Keratinocyte (primary cell): ENCODE data around the gene COL8A1. TPM values are rescaled to one million over a fixed set of nuclear protein-coding genes. Genes with fewer than 3 reads are reported as not detected.

ENCODE experiments used
- DNase-seq: peaks from one replicate; pipeline ENCODE4 v3.0.0-alpha.2; 2011; ENCODE audit warnings: low read depth, missing footprints, low spot score
- FAIRE-seq: peaks from 2 replicates; lab custom pipeline; 2011; peaks lifted over from hg19 to GRCh38; lab: Jason Lieb, UNC
- H2AFZ ChIP-seq: 2 replicates; pipeline ENCODE4 v1.6.0; 2012; ENCODE audit warnings: low read length, control low read depth, inconsistent platforms; ENCODE audit not compliant: control insufficient read depth
- H3K27ac ChIP-seq: 2 replicates; pipeline ENCODE4 v1.5.1; 2011; ENCODE audit warnings: low read length; ENCODE audit not compliant: control insufficient read depth, insufficient read depth
- H3K27me3 ChIP-seq: 3 replicates; pipeline ENCODE4 v1.6.0; 2011; ENCODE audit warnings: low read length; ENCODE audit not compliant: control insufficient read depth, insufficient read depth; ENCODE audit errors: extremely low read depth
- H3K36me3 ChIP-seq, 2 experiments: 2 replicates in 1 of 2; 3 replicates in 1 of 2; pipeline ENCODE4 v1.5.1; 2011; ENCODE audit warnings: low read length in 2 of 2, mild to moderate bottlenecking in 1 of 2; ENCODE audit not compliant: control insufficient read depth in 2 of 2, insufficient read depth in 2 of 2; ENCODE audit errors: extremely low read depth in 1 of 2
- H3K4me1 ChIP-seq: 3 replicates; pipeline ENCODE4 v1.5.1; 2011; ENCODE audit warnings: low read length; ENCODE audit not compliant: control insufficient read depth, insufficient read depth; ENCODE audit errors: extremely low read depth
- H3K4me2 ChIP-seq: 3 replicates; pipeline ENCODE4 v1.6.0; 2011; ENCODE audit warnings: low read depth, low read length; ENCODE audit not compliant: control insufficient read depth, insufficient read depth; ENCODE audit errors: extremely low read depth
- H3K4me3 ChIP-seq, 3 experiments: fragments of 200-600 bp in 1 of 3; sonication (generic) in 1 of 3; 2 replicates in 2 of 3; 3 replicates in 1 of 3; pipeline ENCODE4 v1.5.1; 2011 to 2016; ENCODE audit warnings: low read length in 3 of 3, mild to moderate bottlenecking in 3 of 3, control low read depth in 2 of 3, inconsistent platforms in 1 of 3, low read depth in 1 of 3, mixed read lengths in 1 of 3, mixed run types in 1 of 3, moderate library complexity in 1 of 3; ENCODE audit not compliant: control insufficient read depth in 2 of 3, insufficient read depth in 2 of 3; ENCODE audit errors: extremely low read depth in 1 of 3
- H3K79me2 ChIP-seq: 2 replicates; pipeline ENCODE4 v1.6.0; 2012; ENCODE audit warnings: low read length; ENCODE audit not compliant: control insufficient read depth, insufficient read depth
- H3K9ac ChIP-seq: 3 replicates; pipeline ENCODE4 v1.6.0; 2011; ENCODE audit warnings: low read length; ENCODE audit not compliant: control insufficient read depth, insufficient read depth; ENCODE audit errors: extremely low read depth
- H3K9me1 ChIP-seq: 3 replicates; pipeline ENCODE4 v1.6.0; 2011; ENCODE audit warnings: low read length; ENCODE audit not compliant: control insufficient read depth, insufficient read depth; ENCODE audit errors: extremely low read depth
- H3K9me3 ChIP-seq: 2 replicates; pipeline ENCODE4 v1.5.1; 2012; ENCODE audit warnings: low read depth, low read length; ENCODE audit not compliant: control insufficient read depth
- H4K20me1 ChIP-seq: 3 replicates; pipeline ENCODE4 v1.6.0; 2011; ENCODE audit warnings: low read length; ENCODE audit not compliant: control insufficient read depth, insufficient read depth; ENCODE audit errors: extremely low read depth
- CTCF ChIP-seq, 3 experiments: IDR thresholded peaks in 1 of 3; conservative IDR thresholded peaks in 1 of 3; optimal IDR thresholded peaks in 1 of 3; 2 replicates in 2 of 3; 3 replicates in 1 of 3; pipeline versions ENCODE3 to v1.5.1; 2011; ENCODE audit warnings: low read length in 3 of 3, mild to moderate bottlenecking in 3 of 3, moderate library complexity in 2 of 3, control low read depth in 1 of 3, inconsistent platforms in 1 of 3; ENCODE audit not compliant: insufficient read depth in 2 of 3; ENCODE audit errors: extremely low read depth in 1 of 3
- EZH2 ChIP-seq: IDR thresholded peaks from one replicate; pipeline ENCODE4 v1.6.1; 2012; ENCODE audit warnings: inconsistent platforms, mild to moderate bottlenecking, low read length, moderate library complexity
- dilution Hi-C: fragments of 300-500 bp; cut with MboI; formaldehyde crosslinking; loops from one replicate; pipeline ENCODE4 v1.7.0; 2020; ENCODE audit warnings: low sequenced_read_pairs; ENCODE audit not compliant: extremely low pct_ligation_motif_present
- polyA plus RNA-seq, 5 experiments: library from polyadenylated mRNA; depleted of rRNA in 3 of 5; stranded (reverse) in 3 of 5; stranded (forward) in 1 of 5; unstranded in 1 of 5; fragments of >200 nt; gene quantifications; 1 replicate in 1 of 5; 2 replicates in 3 of 5; 3 replicates in 1 of 5; pipeline versions ENCODE4 v1.2.1 to v1.2.3, GENCODE V29; 2011 to 2012; ENCODE audit warnings: missing spikeins in 2 of 5, low read depth in 1 of 5, low replicate concordance in 1 of 5

The COL8A1 gene
- polyA plus RNA-seq, 1 donor (not counting 4 experiments of a cell fraction or from before 2014, with no cell fraction given): 102 TPM

GRCh38 chr3:99681512-99681911 lies 43.1 kb downstream of the COL8A1 start:
- DNase-seq: no peak
- Histone ChIP-seq H3K9me3 (no peaks in the 10 kb centered on the region), H3K9ac (no peak overlapping the region), H3K4me3 (no peak overlapping the region), H2AFZ (no peak overlapping the region), H3K4me1 (no peaks in the 10 kb centered on the region), H3K27me3 (no peaks in the 10 kb centered on the region), H3K9me1 (no peaks in the 10 kb centered on the region), H3K4me2 (no peak overlapping the region), H3K79me2 (peaks cover 28% of the 10 kb centered on the region), H3K36me3 (no peaks in the 10 kb centered on the region), H3K27ac (no peak overlapping the region), H4K20me1 (no peaks in the 10 kb centered on the region)
- dilution Hi-C loops: no loop called here
- FAIRE-seq: peak; percentile 5
- no peak for TF ChIP-seq CTCF (optimal IDR thresholded peaks at IDR 0.05 in 1 of 3, IDR thresholded peaks at IDR 0.05 in 1 of 3, conservative IDR thresholded peaks at IDR 0.05 in 1 of 3; ENCODE audit: extremely low read depth in 1 of 3, insufficient read depth in 2 of 3, low read length in 3 of 3)
- no peak for TF ChIP-seq EZH2

- no peaks in the 10 kb centered on the region for H3K9me3 ChIP-seq
- H3K36me3 ChIP-seq: no peaks in the 10 kb centered on the region
- DNase-seq: no peak
- no peak overlapping the region for H3K4me2 ChIP-seq
- no peak overlapping the region for H3K27ac ChIP-seq
- no peaks in the 10 kb centered on the region for H3K27me3 ChIP-seq
- H3K9me1 ChIP-seq: no peaks in the 10 kb centered on the region
- dilution Hi-C loops: no loop called here
- no peak overlapping the region for H3K9ac ChIP-seq
- TF ChIP-seq EZH2: no peak
- TF ChIP-seq CTCF (optimal IDR thresholded peaks at IDR 0.05 in 1 of 3, IDR thresholded peaks at IDR 0.05 in 1 of 3, conservative IDR thresholded peaks at IDR 0.05 in 1 of 3; ENCODE audit: extremely low read depth in 1 of 3, insufficient read depth in 2 of 3, low read length in 3 of 3): no peak
- FAIRE-seq: no peak
- H3K79me2 ChIP-seq: peaks cover 29% of the 10 kb centered on the region
- H3K4me1 ChIP-seq: no peaks in the 10 kb centered on the region
- no peak overlapping the region for H3K4me3 ChIP-seq
- H4K20me1 ChIP-seq: no peaks in the 10 kb centered on the region
- no peak overlapping the region for H2AFZ ChIP-seq
These were observed 43.6 kb downstream of the COL8A1 start for GRCh38 chr3:99681976-99682375.
